HFFc6 (cell line): Measurements from ENCODE around the gene ZNF629. TPM values are rescaled to one million over a fixed set of nuclear protein-coding genes. Genes with fewer than 3 reads are reported as not detected.

Source experiments
- DNase-seq: peaks from one replicate; pipeline ENCODE4 v3.0.0-alpha.2; 2018
- H3K27ac Mint-ChIP-seq: 2 replicates; pipeline ENCODE4 v1.8.0; 2020; ENCODE audit warnings: mild to moderate bottlenecking, mixed read lengths
- H3K27me3 Mint-ChIP-seq: 2 replicates; pipeline ENCODE4 v1.8.0; 2021; ENCODE audit warnings: mild to moderate bottlenecking, moderate library complexity, mixed read lengths; ENCODE audit not compliant: insufficient read depth
- H3K36me3 Mint-ChIP-seq: 2 replicates; pipeline ENCODE4 v1.8.0; 2021; ENCODE audit warnings: low read depth, mixed read lengths
- H3K4me1 Mint-ChIP-seq: 2 replicates; pipeline ENCODE4 v1.8.0; 2020; ENCODE audit warnings: low read depth, mixed read lengths
- H3K4me3 Mint-ChIP-seq: 2 replicates; pipeline ENCODE4 v1.8.0; 2020; ENCODE audit warnings: mild to moderate bottlenecking, moderate library complexity, mixed read lengths
- H3K9me3 Mint-ChIP-seq: 2 replicates; pipeline ENCODE4 v1.8.0; 2020; ENCODE audit warnings: mild to moderate bottlenecking, mixed read lengths
- total RNA-seq, 6 experiments: library from RNA; stranded (reverse); fragmentation: NEBNext Ultra II Directional; extraction: Animal tissue kit (Norgen Biotek cat#: 25700); gene quantifications; 2 replicates in 1 of 6; 3 replicates in 5 of 6; pipeline ENCODE4 v1.2.3, GENCODE V29; 2021
- TF ChIP-seq, protein P1 (sequence below): fragments of 200-600 bp; sonication (generic); IDR thresholded peaks from 2 replicates; pipeline ENCODE4 v1.5.0; 2021; ENCODE audit warnings: antibody characterized with exemption, mild to moderate bottlenecking

Gene ZNF629
- total RNA-seq, 6 experiments from 2014 or later: 19.4 to 21.8 (median 21.0) TPM

DNA sequence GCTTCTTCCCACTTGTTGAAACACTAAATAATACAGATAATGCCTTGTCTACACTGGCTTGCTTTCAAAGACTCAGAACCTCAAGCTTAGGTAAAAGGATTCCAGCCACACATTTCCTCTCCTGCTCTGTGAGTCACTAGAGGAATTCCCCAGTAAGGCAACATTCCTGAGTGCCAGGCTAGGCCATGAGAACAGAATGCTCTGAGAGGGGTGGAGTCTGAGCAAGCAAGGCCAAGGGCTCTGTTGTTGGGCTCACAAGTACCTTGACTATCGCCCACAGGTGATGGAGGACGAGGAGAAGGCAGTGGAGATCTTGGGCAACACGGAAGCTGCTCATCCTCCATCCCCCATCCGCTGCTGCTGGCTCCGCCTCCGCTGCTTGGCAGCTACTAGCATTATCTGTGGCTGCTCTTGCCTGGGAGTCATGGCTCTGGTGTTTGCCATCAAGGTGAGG, 45.5 kb downstream of the ZNF629 start:
- Mint-ChIP-seq H3K36me3 (peaks cover 35% of the 10 kb centered on the region), H3K4me3 (peak overlapping the region; percentile 38; the same call in 1 of the 2 replicates)
- DNase-seq: peak; percentile 86

DNA sequence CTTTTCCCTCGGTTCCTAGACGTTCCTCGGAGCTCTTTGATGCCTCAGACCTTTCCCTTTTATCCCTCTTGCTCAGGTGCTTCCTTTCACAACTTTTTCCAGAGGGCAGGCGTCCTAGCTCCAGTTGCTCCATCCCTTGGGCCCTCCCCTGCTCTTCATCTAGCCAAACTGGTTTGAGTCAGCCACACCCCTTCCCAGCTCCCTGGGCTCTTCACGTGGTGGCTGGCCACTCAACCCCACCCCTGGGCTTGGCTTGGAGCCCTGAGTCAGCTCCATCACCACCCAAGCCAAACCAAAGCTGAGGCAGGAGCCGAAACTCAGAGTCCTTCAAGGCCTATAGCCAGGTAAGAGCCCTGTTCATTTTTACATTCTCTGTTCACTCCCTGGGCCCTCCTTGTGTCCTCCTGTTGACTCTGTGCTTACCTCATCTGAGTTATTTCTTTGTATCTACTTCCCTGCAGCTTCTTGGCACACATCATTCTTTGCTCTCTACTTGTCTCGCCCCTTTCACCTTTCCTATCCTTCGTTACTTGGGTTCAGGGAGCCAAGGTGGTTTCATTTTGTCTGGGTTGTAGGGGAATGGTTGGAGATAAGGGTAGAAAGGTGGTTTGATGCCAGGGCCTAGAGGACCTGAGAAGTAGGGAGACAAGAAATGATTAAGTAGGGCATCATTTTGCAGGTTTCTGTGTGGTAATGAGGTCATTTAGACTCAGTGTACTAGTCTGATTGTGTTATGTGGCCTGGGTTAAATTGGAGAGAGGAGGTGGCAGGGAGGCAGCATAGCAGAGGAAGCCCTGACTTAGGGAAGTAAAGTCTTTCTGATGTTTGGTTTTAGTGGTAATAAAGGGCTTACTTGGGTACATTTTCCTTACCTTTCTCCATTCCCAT, 46.4 kb downstream of the ZNF629 start:
- Mint-ChIP-seq H3K4me1 (peaks cover 25% of the 10 kb centered on the region), H3K27me3 (peaks cover 8% of the 10 kb centered on the region), H3K9me3 (no peaks in the 10 kb centered on the region), H3K4me3 (peak overlapping the region; percentile 38), H3K27ac (peak overlapping the region; percentile 87), H3K36me3 (peaks cover 40% of the 10 kb centered on the region)
- TF ChIP-seq, protein P1, sequence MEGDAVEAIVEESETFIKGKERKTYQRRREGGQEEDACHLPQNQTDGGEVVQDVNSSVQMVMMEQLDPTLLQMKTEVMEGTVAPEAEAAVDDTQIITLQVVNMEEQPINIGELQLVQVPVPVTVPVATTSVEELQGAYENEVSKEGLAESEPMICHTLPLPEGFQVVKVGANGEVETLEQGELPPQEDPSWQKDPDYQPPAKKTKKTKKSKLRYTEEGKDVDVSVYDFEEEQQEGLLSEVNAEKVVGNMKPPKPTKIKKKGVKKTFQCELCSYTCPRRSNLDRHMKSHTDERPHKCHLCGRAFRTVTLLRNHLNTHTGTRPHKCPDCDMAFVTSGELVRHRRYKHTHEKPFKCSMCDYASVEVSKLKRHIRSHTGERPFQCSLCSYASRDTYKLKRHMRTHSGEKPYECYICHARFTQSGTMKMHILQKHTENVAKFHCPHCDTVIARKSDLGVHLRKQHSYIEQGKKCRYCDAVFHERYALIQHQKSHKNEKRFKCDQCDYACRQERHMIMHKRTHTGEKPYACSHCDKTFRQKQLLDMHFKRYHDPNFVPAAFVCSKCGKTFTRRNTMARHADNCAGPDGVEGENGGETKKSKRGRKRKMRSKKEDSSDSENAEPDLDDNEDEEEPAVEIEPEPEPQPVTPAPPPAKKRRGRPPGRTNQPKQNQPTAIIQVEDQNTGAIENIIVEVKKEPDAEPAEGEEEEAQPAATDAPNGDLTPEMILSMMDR: no peak
- DNase-seq: peak; percentile 68

More for the DNA sequence above, 45.5 kb downstream of the ZNF629 start:
- TF ChIP-seq, protein P1: no peak
- H3K9me3 Mint-ChIP-seq: no peaks in the 10 kb centered on the region
- H3K27me3 Mint-ChIP-seq: peaks cover 8% of the 10 kb centered on the region
- H3K27ac Mint-ChIP-seq: peak overlapping the region; percentile 87
- H3K4me1 Mint-ChIP-seq: peaks cover 26% of the 10 kb centered on the region

DNA sequence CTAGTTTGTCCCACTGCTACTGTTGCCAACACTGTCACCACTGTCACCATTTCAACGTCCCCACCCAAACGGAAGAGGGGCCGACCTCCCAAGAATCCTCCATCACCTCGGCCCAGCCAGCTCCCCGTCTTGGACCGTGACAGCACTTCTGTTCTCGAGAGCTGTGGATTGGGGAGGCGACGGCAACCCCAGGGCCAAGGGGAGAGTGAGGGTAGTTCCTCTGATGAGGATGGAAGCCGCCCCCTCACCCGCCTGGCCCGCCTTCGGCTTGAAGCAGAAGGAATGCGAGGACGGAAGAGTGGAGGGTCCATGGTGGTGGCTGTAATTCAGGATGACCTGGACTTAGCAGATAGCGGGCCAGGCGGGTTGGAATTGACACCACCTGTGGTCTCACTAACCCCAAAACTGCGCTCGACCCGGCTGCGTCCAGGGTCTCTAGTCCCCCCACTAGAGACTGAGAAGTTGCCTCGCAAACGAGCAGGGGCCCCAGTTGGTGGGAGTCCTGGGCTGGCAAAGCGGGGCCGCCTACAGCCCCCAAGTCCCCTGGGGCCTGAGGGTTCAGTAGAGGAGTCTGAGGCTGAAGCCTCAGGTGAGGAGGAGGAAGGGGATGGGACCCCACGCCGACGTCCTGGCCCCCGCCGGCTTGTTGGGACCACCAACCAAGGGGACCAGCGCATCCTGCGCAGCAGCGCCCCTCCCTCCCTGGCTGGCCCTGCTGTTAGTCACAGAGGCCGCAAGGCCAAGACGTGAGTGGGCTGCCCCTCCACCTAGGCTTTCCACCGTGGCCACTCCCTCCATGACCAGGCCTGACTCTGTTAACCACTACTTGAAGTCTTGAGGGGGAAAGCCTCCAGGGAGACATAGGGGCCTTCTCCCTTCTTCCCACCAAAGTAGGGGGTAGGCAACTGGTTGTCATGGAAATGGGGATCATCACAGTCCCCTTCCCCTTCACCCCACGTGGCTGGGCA, 47.7 kb downstream of the ZNF629 start:
- H3K36me3 Mint-ChIP-seq: peaks cover 34% of the 10 kb centered on the region
- peaks cover 25% of the 10 kb centered on the region for H3K4me1 Mint-ChIP-seq
- H3K27ac Mint-ChIP-seq: no peak overlapping the region
- peaks cover 8% of the 10 kb centered on the region for H3K27me3 Mint-ChIP-seq
- no peak for DNase-seq
- no peak overlapping the region for H3K4me3 Mint-ChIP-seq
- no peaks in the 10 kb centered on the region for H3K9me3 Mint-ChIP-seq
- TF ChIP-seq, protein P1: no peak

DNA sequence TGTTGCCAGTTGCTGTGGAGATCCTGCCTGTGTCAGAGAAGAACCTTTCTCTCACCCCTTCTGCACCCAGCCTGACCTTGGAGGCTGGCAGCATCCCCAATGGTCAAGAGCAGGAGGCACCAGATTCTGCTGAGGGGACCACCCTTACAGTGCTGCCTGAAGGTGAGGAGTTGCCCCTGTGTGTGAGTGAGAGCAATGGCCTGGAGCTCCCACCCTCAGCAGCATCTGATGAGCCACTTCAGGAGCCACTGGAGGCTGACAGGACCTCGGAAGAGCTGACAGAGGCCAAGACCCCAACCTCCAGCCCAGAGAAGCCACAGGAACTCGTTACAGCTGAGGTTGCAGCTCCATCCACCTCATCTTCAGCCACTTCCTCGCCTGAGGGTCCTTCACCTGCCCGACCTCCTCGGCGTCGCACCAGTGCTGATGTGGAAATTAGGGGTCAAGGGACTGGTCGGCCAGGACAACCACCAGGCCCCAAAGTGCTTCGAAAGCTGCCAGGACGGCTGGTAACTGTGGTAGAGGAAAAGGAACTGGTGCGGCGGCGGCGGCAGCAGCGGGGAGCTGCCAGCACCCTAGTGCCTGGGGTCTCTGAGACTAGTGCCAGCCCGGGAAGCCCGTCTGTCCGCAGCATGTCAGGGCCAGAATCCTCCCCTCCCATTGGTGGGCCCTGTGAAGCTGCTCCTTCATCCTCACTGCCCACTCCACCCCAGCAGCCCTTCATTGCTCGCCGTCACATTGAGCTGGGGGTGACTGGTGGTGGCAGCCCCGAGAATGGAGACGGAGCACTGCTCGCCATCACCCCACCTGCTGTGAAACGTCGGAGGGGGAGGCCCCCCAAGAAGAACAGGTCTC, 49.0 kb downstream of the ZNF629 start:
- Mint-ChIP-seq H3K9me3 (no peaks in the 10 kb centered on the region), H3K36me3 (peaks cover 37% of the 10 kb centered on the region), H3K27ac (peak overlapping the region; percentile 3; the same call in 1 of the 2 replicates), H3K4me1 (peaks cover 25% of the 10 kb centered on the region), H3K27me3 (peaks cover 8% of the 10 kb centered on the region), H3K4me3 (no peak overlapping the region)
- no peak for DNase-seq
- TF ChIP-seq, protein P1: no peak
